Renal cortex interstitium (tissue), 11 donors: Measurements from ENCODE around the gene LRPAP1. TPM values are rescaled to one million over a fixed set of nuclear protein-coding genes. Genes with fewer than 3 reads are reported as not detected.
"Not testable (repeated sequence)": the region's sequence is repeated elsewhere in the genome, so short reads cannot be mapped to it uniquely, and the experiment has no call there.

Experiments
- DNase-seq, 11 donors: peaks; one replicate each; pipeline ENCODE4 v3.0.0-alpha.2; 2013; ENCODE audit warnings: low read depth in 9 of 11, low spot score in 4 of 11; ENCODE audit errors: extremely low read depth in 1 of 11
- polyA plus RNA-seq, 3 donors: library from polyadenylated mRNA; unstranded; fragments of 120-200 nt; gene quantifications; one replicate each; pipeline ENCODE4 v1.2.1, GENCODE V29; 2013; ENCODE audit not compliant: insufficient read length in 3 of 3

LRPAP1 gene
- polyA plus RNA-seq, 3 donors: 164 to 210 (median 176) TPM

DNA sequence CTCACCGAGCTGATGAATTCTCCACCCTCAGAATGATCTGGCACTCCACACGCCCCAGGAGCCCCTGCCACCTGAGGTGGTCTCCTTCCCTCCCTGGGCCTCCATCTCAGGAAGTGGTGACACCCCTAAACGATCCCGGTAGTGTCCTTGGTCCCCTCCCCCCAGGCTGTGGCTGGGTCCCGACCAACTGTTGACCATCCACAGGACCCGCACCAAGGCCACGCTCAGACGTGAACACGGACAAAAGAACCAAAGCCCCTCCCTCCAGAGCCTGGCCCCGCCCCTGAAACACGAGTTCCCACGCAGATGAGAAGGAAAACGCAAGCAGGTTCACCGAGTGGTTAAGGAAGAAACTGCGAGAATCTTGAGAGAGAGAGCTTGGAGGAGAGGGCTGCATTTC lies 16.6 kb downstream of the LRPAP1 start:
- DNase-seq: no peak

DNA sequence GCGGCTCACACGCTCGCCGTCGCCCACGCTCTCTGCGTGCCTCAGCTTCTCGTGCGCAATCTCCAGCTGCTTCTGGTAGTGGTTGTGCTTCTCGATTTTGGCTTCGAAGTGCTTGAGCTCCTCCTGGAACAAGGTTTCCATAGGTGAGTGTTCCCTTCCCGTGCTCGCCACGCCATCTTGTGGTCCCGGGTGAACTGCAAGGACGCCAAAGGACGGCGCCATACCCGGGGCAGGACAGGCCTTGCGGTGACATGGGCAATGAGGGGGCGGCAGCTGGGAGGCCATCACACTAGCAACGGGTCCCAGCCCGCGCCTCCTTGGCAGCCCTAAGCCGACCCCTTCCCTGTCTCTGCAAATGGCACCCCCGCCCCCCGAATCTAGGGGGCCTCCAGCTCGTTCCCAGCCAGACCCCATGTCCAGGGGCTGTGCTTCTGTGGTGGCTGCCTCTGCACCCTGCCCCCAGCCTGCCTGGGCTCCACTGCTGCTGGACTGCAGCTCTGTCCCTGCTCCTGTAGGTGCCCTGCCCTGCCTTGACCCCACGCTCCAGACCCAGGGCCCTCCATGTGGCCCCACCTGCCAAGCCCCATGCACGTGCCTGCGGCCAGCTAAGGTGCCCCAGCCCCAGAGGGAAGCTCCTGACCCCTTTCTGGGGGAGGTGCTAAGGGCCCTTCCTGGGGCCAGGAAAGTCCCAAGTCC lies 17.3 kb downstream of the LRPAP1 start:
- DNase-seq: no peak

GRCh38 chr4:3514221-3514780 lies 17.9 kb downstream of the LRPAP1 start:
- DNase-seq: no peak

GRCh38 chr4:3513807-3514206 lies 18.4 kb downstream of the LRPAP1 start:
- no peak for DNase-seq

- no peak for DNase-seq
Observed at GRCh38 chr4:3512719-3513118, 19.5 kb downstream of the LRPAP1 start.

- DNase-seq: no peak
Observed at GRCh38 chr4:3512279-3512678, 19.9 kb downstream of the LRPAP1 start.

- DNase-seq: not testable (repeated sequence)
Observed at GRCh38 chr4:3511601-3512000, 20.6 kb downstream of the LRPAP1 start.

DNA sequence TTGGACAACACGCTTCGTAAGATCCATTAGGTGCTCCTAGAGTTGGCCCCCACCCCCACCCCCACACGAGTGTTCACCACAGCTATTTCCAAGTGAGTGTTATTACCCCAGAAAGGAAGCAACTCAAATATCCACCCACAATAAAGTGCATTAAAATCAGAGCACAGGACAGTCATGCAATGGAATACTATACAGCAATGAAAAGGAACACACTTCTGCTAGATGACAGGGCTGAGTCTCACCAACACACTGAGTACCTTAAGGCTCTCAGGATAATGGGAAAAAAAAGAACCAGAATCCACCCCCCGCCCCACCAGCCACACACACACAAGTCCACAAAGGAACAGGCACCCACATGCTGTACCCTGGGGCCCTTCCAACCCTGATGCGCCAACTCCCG lies 21.0 kb downstream of the LRPAP1 start:
- no peak for DNase-seq

DNA sequence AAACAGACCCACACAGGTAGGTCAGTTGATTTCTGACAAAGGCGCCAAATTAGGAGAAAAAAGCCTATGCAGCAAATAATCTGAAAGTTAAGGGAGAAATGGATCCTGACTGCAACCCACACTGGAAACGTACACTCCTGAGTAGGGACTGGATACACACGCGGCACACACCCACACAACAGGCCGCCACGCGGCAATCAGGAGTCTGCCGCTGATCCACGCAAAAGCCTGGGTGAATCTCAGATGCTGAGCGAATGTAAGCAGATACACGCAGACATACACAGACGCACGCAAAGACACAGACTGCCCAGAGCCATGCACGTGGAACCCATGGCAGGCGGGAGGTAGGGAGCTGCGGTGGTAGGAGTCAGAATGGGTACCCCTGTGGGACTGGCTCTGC lies 21.7 kb downstream of the LRPAP1 start:
- no peak for DNase-seq

DNA sequence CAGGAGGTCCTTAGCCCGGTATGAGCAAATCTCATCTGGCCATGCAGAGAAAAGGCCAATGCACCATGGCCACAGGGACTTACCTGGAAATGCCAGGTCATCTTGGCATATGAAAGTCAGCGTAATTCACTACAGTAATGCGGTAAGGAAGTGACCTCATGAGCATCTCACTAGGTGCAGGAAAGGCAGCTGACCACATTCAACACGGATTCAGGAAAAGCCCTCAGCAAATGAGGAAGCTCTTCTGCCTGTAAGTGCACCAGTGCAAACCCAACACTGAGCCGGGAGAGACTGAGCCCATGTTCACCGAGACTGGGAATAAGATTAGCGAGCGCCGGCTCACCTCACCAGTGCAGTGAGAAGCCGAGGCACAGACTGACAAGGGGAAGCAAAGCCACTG lies 23.7 kb downstream of the LRPAP1 start:
- no peak for DNase-seq

GRCh38 chr4:3505231-3505630 lies 27.0 kb downstream of the LRPAP1 start:
- DNase-seq: no peak

- DNase-seq: no peak
Observed at GRCh38 chr4:3502941-3503936, 29.0 kb downstream of the LRPAP1 start.

- DNase-seq: no peak
Observed at GRCh38 chr4:3501825-3502425, 30.3 kb downstream of the LRPAP1 start.

GRCh38 chr4:3501126-3501824 lies 30.9 kb downstream of the LRPAP1 start:
- no peak for DNase-seq

DNA sequence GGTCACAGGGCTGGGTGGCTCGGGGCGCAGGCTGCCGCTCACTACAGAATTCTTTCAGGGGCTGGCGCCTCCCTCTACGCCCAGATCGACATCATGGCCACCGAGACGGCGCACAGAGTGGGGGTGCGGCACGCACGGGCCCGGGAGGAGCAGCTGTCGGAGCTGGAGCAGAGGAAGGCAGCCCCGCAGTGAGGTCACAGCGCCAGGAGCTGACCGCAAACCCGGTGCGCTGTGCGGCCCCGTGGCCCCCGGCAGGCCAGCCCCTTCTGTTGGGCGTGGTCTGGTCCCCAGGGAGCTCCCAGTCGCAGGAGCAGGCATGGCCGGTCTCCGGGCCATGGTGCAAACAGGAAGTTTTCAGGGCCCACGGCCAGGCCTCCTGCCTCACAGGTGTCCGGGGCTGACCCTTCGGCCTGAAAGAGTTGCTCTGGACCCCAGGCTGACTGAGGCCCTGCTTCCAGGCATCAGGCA lies 31.6 kb downstream of the LRPAP1 start:
- no peak for DNase-seq

GRCh38 chr4:3500111-3500510 lies 32.1 kb downstream of the LRPAP1 start:
- no peak for DNase-seq

- no peak for DNase-seq
Observed at GRCh38 chr4:3499710-3500109, 32.5 kb downstream of the LRPAP1 start.

- DNase-seq: no peak
Observed at GRCh38 chr4:3498901-3499510, 33.2 kb downstream of the LRPAP1 start.
